ENCODE results near the gene WNT8A. TPM values are rescaled to one million over a fixed set of nuclear protein-coding genes. Genes with fewer than 3 reads are reported as not detected.

The WNT8A gene
- total RNA-seq, 2 experiments from 2014 or later = not detected

DNA sequence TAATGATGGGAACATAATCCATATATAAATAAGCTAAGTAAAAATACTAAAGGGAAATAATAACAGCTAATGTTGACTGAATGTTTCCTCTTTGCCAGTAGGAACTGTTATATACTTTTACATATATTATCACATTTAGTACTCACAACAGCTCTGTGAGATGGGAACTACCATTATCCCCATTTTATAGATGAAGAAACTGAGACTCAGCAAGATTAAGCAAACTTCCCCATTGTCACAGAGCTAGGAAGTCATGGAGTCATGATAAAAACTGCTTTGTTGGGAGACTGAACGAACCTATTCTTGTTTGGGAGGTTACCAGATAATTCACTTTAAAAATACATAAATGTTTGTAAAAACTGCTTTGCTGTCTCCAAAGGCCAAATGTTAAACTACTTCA is 23.4 kb downstream of the WNT8A start:
- H3K36me3 ChIP-seq (ENCODE audit: insufficient read depth, low read length) = no peaks in the 10 kb centered on the region
- no peak overlapping the region for H3K4me3 ChIP-seq (ENCODE audit: low read length)
- CTCF ChIA-PET = interaction anchor here (0.5 kb wide), 1 partner anchor 277 kb away, joined by 4 read pairs; no protein-coding TSS in a partner anchor
- no peaks in the 10 kb centered on the region for H3K4me1 ChIP-seq (ENCODE audit: insufficient read depth, low read length)
- Mint-ChIP-seq H3K4me1 (ENCODE audit: low read depth) (no peaks in the 10 kb centered on the region), H3K27ac (no peak overlapping the region), H3K4me3 (no peak overlapping the region), H3K36me3 (ENCODE audit: low read depth) (no peaks in the 10 kb centered on the region), H3K27me3 (no peaks in the 10 kb centered on the region), H3K9me3 (no peaks in the 10 kb centered on the region)
- ATAC-seq (ENCODE audit: poor library complexity) (no peak), DNase-seq (no peak)
- TF ChIP-seq, protein P1, sequence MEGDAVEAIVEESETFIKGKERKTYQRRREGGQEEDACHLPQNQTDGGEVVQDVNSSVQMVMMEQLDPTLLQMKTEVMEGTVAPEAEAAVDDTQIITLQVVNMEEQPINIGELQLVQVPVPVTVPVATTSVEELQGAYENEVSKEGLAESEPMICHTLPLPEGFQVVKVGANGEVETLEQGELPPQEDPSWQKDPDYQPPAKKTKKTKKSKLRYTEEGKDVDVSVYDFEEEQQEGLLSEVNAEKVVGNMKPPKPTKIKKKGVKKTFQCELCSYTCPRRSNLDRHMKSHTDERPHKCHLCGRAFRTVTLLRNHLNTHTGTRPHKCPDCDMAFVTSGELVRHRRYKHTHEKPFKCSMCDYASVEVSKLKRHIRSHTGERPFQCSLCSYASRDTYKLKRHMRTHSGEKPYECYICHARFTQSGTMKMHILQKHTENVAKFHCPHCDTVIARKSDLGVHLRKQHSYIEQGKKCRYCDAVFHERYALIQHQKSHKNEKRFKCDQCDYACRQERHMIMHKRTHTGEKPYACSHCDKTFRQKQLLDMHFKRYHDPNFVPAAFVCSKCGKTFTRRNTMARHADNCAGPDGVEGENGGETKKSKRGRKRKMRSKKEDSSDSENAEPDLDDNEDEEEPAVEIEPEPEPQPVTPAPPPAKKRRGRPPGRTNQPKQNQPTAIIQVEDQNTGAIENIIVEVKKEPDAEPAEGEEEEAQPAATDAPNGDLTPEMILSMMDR (IDR thresholded peaks at IDR 0.05) = no peak
- H3K27me3 ChIP-seq (ENCODE audit: control insufficient read depth in 1 of 2, insufficient read depth in 2 of 2, low read length in 2 of 2) = no peaks in the 10 kb centered on the region
- H3K27ac ChIP-seq (ENCODE audit: low read depth in 1 of 2, low read length in 2 of 2) = no peak overlapping the region
- no peaks in the 10 kb centered on the region for H3K9me3 ChIP-seq (ENCODE audit: control insufficient read depth in 1 of 2, insufficient read depth in 1 of 2, low read length in 2 of 2)
- POLR2A ChIA-PET = interaction anchor here (0.7 kb wide), 1 partner anchor 138 kb away, joined by 4 read pairs; no protein-coding TSS in a partner anchor
- intact Hi-C loops (cut with DNase I, micrococcal nuclease) = no loop called here

DNA sequence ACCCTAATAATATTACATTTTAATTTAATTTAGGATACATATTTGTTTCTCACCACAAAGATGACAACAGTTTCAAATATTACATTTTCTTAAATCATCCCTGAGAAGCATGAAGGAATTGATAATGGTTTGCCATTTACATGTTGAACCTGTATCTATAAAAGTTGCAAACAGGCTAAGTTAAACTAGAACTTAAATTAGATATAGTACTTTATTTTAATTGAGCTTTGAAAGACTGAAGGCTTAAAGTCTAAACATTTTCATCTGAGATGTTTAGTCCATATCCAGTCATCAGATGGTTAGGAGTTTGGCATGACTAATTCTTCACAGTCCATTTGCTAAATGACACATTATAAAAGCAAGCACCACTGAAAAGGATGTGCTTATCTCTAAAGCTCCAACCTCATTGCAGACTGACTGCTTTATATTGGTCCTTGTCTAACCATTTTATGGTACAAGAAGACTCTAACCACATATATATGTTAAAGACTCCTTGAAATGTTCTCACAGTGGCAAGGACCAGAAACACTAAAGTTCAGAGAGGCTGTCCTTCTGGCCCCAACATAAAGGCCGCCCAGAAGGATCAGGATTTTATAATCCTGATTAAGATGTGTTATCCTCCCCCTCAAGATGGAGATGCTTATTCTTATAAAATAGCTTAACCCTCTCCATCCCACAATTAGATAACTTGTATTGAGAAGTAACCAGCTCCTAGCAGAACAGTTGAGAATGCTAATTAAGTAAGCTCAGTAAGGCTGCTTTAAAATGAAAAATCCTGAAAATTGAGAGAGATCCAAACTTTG is 25.8 kb downstream of the WNT8A start:
- DNase-seq (no peak), ATAC-seq (ENCODE audit: poor library complexity) (no peak)
- Histone ChIP-seq H3K27ac (ENCODE audit: low read depth in 1 of 2, low read length in 2 of 2) (no peak overlapping the region), H3K9me3 (ENCODE audit: control insufficient read depth in 1 of 2, insufficient read depth in 1 of 2, low read length in 2 of 2) (no peaks in the 10 kb centered on the region), H3K4me1 (ENCODE audit: insufficient read depth, low read length) (no peaks in the 10 kb centered on the region), H3K4me3 (ENCODE audit: low read length) (no peak overlapping the region), H3K27me3 (ENCODE audit: control insufficient read depth in 1 of 2, insufficient read depth in 2 of 2, low read length in 2 of 2) (no peaks in the 10 kb centered on the region), H3K36me3 (ENCODE audit: insufficient read depth, low read length) (no peaks in the 10 kb centered on the region)
- TF ChIP-seq, protein P1 (IDR thresholded peaks at IDR 0.05) = no peak
- no peak overlapping the region for H3K4me3 Mint-ChIP-seq
- POLR2A ChIA-PET = no interaction called here
- H3K27ac Mint-ChIP-seq = no peak overlapping the region
- H3K27me3 Mint-ChIP-seq = no peaks in the 10 kb centered on the region
- H3K9me3 Mint-ChIP-seq = no peaks in the 10 kb centered on the region
- CTCF ChIA-PET = interaction anchor here (0.8 kb wide), 1 partner anchor 16 kb away, joined by 3 read pairs; no protein-coding TSS in a partner anchor
- H3K4me1 Mint-ChIP-seq (ENCODE audit: low read depth) = no peaks in the 10 kb centered on the region
- intact Hi-C loops (cut with DNase I, micrococcal nuclease) = no loop called here
- H3K36me3 Mint-ChIP-seq (ENCODE audit: low read depth) = no peaks in the 10 kb centered on the region

DNA sequence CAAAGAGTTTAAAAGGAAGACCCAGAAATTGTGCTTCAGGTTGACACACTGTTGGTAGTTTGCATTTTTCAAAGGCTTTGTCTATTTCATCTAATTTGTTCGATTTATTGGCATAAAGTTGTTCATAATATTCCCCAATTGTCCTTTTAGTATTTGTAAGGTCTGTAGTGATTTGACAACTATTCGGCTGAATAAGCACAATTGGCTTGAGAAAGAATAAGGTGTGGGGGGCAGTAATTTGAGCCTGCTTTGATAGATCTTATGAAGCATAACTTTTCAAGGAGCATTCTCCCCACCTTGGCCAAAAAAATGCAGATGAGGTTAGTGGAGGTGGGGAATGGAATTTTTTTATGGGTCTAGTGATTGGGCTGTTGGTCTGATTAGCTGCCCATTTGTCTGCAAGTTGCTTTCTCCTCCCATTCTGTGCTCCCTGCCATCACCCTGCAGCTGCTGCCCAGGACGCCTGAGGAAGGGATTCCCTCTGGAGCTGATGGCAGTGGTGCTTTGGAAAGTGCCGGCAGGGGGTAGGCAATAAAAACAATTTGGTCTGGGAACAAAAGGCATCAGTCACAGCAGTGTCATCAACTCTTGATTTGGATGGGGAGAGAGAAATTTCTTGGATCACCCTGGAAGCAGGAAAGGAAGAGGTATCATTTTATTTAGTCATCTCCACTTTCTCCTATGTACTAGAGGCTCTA is 26.6 kb downstream of the WNT8A start:
- intact Hi-C loops (cut with DNase I, micrococcal nuclease) = no loop called here
- Histone ChIP-seq H3K4me1 (ENCODE audit: insufficient read depth, low read length) (no peaks in the 10 kb centered on the region), H3K27ac (ENCODE audit: low read depth in 1 of 2, low read length in 2 of 2) (no peak overlapping the region), H3K9me3 (ENCODE audit: control insufficient read depth in 1 of 2, insufficient read depth in 1 of 2, low read length in 2 of 2) (no peaks in the 10 kb centered on the region), H3K27me3 (ENCODE audit: control insufficient read depth in 1 of 2, insufficient read depth in 2 of 2, low read length in 2 of 2) (no peaks in the 10 kb centered on the region), H3K36me3 (ENCODE audit: insufficient read depth, low read length) (no peaks in the 10 kb centered on the region), H3K4me3 (ENCODE audit: low read length) (no peak overlapping the region)
- Mint-ChIP-seq H3K27me3 (no peaks in the 10 kb centered on the region), H3K4me1 (ENCODE audit: low read depth) (no peaks in the 10 kb centered on the region), H3K9me3 (no peaks in the 10 kb centered on the region), H3K36me3 (ENCODE audit: low read depth) (no peaks in the 10 kb centered on the region), H3K4me3 (no peak overlapping the region), H3K27ac (no peak overlapping the region)
- CTCF ChIA-PET = interaction anchor here (0.8 kb wide), 1 partner anchor 16 kb away, joined by 3 read pairs; no protein-coding TSS in a partner anchor
- POLR2A ChIA-PET = no interaction called here
- no peak for ATAC-seq (ENCODE audit: poor library complexity)
- TF ChIP-seq, protein P1 (IDR thresholded peaks at IDR 0.05) = no peak
- no peak for DNase-seq

Measured in CD4-positive, alpha-beta T cell (primary cell).